NCI-H524 (cell line): Measurements from ENCODE around the gene CFAP52.
"Not testable (repeated sequence)": the region's sequence is repeated elsewhere in the genome, so short reads cannot be mapped to it uniquely, and the experiment has no call there.

Experiments used
- DNase-seq, 2 experiments: peaks; one replicate each; lab custom pipeline; 2025; lab: John Stamatoyannopoulos, UW

The CFAP52 gene

GRCh38 chr17:9646546-9646885 is 70.1 kb downstream of the CFAP52 start:
- DNase-seq: no peak

GRCh38 chr17:9647014-9647413 is 70.6 kb downstream of the CFAP52 start:
- no peak for DNase-seq

- DNase-seq: no peak
Observed at GRCh38 chr17:9648521-9649110, 72.2 kb downstream of the CFAP52 start.

GRCh38 chr17:9658593-9659211 is 82.3 kb downstream of the CFAP52 start:
- DNase-seq: no peak

- DNase-seq: no peak
Observed at GRCh38 chr17:9661027-9661426, 84.6 kb downstream of the CFAP52 start.

GRCh38 chr17:9663511-9663910 is 87.1 kb downstream of the CFAP52 start:
- DNase-seq: not testable (repeated sequence)

GRCh38 chr17:9666461-9667050 is 90.1 kb downstream of the CFAP52 start:
- no peak for DNase-seq

GRCh38 chr17:9668517-9668916 is 92.1 kb downstream of the CFAP52 start:
- no peak for DNase-seq

GRCh38 chr17:9669551-9670008 is 93.1 kb downstream of the CFAP52 start:
- no peak for DNase-seq

GRCh38 chr17:9670596-9670995 is 94.2 kb downstream of the CFAP52 start:
- DNase-seq: no peak

- DNase-seq: no peak
Observed at GRCh38 chr17:9671559-9671958, 95.1 kb downstream of the CFAP52 start.

GRCh38 chr17:9672266-9672665 is 95.8 kb downstream of the CFAP52 start:
- no peak for DNase-seq

- no peak for DNase-seq
Observed at GRCh38 chr17:9672691-9673090, 96.2 kb downstream of the CFAP52 start.

GRCh38 chr17:9676084-9676483 is 99.6 kb downstream of the CFAP52 start:
- DNase-seq: peak in 1 of 2 experiments; percentile 17

- DNase-seq: no peak
Observed at GRCh38 chr17:9676820-9677310, 100.4 kb downstream of the CFAP52 start.

- DNase-seq: no peak
Observed at GRCh38 chr17:9677411-9677810, 101.0 kb downstream of the CFAP52 start.

- no peak for DNase-seq
Observed at GRCh38 chr17:9677896-9678295, 101.5 kb downstream of the CFAP52 start.

GRCh38 chr17:9684955-9685621 is 108.6 kb downstream of the CFAP52 start:
- no peak for DNase-seq
